Measurements from ENCODE around the gene RAB3IL1. TPM values are rescaled to one million over a fixed set of nuclear protein-coding genes. Genes with fewer than 3 reads are reported as not detected.

RAB3IL1 gene
- total RNA-seq, 4 donors from 2014 or later: 14.0 to 31.5 (median 14.2) TPM

GRCh38 chr11:61896665-61897386 is 20.5 kb downstream of the RAB3IL1 start:
- TF ChIP-seq POLR2A (IDR thresholded peaks at IDR 0.05; ENCODE audit: low read depth) (no peak), POLR2AphosphoS5 (IDR thresholded peaks at IDR 0.05) (no peak), EP300 (IDR thresholded peaks at IDR 0.05) (no peak)
- TF ChIP-seq, protein P1, sequence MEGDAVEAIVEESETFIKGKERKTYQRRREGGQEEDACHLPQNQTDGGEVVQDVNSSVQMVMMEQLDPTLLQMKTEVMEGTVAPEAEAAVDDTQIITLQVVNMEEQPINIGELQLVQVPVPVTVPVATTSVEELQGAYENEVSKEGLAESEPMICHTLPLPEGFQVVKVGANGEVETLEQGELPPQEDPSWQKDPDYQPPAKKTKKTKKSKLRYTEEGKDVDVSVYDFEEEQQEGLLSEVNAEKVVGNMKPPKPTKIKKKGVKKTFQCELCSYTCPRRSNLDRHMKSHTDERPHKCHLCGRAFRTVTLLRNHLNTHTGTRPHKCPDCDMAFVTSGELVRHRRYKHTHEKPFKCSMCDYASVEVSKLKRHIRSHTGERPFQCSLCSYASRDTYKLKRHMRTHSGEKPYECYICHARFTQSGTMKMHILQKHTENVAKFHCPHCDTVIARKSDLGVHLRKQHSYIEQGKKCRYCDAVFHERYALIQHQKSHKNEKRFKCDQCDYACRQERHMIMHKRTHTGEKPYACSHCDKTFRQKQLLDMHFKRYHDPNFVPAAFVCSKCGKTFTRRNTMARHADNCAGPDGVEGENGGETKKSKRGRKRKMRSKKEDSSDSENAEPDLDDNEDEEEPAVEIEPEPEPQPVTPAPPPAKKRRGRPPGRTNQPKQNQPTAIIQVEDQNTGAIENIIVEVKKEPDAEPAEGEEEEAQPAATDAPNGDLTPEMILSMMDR (IDR thresholded peaks at IDR 0.05): no peak
- H3K9me3 ChIP-seq: no peaks in the 10 kb centered on the region
- H3K27me3 ChIP-seq: no peaks in the 10 kb centered on the region
- H3K36me3 ChIP-seq: peaks cover 0 to 50% (median 8%) of the 10 kb centered on the region in 4 donors
- intact Hi-C loops (cut with DNase I): loop anchor here (5.0 kb wide), 1 partner anchor 210 kb away; no protein-coding TSS in a partner anchor
- peaks cover 9 to 31% (median 24%) of the 10 kb centered on the region in 4 donors for H3K4me1 ChIP-seq
- H3K27ac ChIP-seq (replicated peaks in 1 of 4): peak overlapping the region in 2 of 4 donors; percentile 45 to 67
- 85% methylated on average over 14 of the region's 15 CpGs for WGBS
- no peak overlapping the region for H3K4me3 ChIP-seq
- DNase-seq (ENCODE audit: extremely low spot score): no peak

DNA sequence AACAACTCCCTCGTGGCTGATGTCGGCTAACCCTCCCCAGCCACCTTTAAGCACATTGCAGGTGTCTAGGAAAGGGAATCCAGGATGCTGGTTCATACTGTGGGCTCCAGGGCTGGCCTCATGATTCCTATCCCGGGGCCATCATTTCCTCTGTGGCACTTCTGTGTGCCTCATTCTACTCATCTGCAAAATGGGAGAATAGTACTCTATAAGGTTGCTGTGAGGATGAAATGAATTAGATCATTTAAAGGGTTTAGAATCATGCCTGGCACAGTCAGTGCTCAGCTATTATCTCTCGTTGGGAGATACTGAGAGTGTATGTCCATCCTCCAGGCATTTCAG is 21.7 kb downstream of the RAB3IL1 start:
- H3K27me3 ChIP-seq: no peaks in the 10 kb centered on the region
- H3K9me3 ChIP-seq: no peaks in the 10 kb centered on the region
- no peak overlapping the region for H3K4me3 ChIP-seq
- TF ChIP-seq EP300 (IDR thresholded peaks at IDR 0.05) (no peak), POLR2A (IDR thresholded peaks at IDR 0.05; ENCODE audit: low read depth) (no peak), POLR2AphosphoS5 (IDR thresholded peaks at IDR 0.05) (no peak)
- TF ChIP-seq, protein P1 (IDR thresholded peaks at IDR 0.05): no peak
- WGBS: 72% methylated on average over 4 of the region's 4 CpGs
- DNase-seq (ENCODE audit: extremely low spot score): no peak
- peaks cover 11 to 36% (median 31%) of the 10 kb centered on the region in 4 donors for H3K4me1 ChIP-seq
- no peak overlapping the region for H3K27ac ChIP-seq (replicated peaks in 1 of 4)
- intact Hi-C loops (cut with DNase I): loop anchor here (5.0 kb wide), 1 partner anchor 212 kb away; no protein-coding TSS in a partner anchor
- peaks cover 0 to 39% (median 5%) of the 10 kb centered on the region in 4 donors for H3K36me3 ChIP-seq

DNA sequence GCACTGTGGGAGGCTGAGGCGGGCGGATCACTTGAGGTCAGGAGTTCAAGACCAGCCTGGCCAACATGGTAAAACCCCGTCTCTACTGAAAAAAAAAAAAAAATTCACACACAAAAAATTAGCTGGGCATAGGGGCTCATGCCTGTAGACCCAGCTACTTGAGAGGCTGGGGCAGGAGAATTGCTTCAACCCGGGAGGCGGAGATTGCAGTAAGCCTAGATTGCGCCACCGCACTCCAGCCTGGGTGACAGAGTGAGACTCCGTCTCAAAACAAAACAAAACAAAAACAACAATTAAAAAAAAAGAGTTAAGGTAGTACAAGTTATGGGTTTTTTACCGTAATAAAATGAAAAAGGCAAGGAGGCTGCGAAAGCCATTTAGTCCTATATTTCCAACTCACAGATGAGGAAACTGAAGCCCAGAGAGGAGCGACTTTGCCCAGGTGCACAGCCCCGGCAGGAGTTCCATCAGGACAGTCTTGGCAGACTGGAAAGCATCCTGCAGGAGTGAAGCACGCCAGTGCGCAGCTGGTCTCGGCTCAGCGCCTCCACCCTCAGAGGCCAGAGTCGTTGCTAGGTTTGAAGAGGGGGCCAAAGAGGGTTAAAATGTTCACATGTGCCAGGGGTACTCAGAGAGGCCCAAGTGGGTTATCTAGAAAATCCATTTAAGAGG is 22.2 kb downstream of the RAB3IL1 start:
- no peak for DNase-seq (ENCODE audit: extremely low spot score)
- Histone ChIP-seq H3K4me1 (peaks cover 15 to 41% (median 36%) of the 10 kb centered on the region in 4 donors), H3K9me3 (no peaks in the 10 kb centered on the region), H3K36me3 (peaks cover 0 to 35% (median 2%) of the 10 kb centered on the region in 4 donors), H3K27me3 (no peaks in the 10 kb centered on the region), H3K27ac (replicated peaks in 1 of 4) (peak overlapping the region in 2 of 4 donors; percentile 33 to 50), H3K4me3 (no peak overlapping the region)
- intact Hi-C loops (cut with DNase I): loop anchor here (5.0 kb wide), 1 partner anchor 212 kb away; no protein-coding TSS in a partner anchor
- TF ChIP-seq EP300 (IDR thresholded peaks at IDR 0.05) (no peak), POLR2AphosphoS5 (IDR thresholded peaks at IDR 0.05) (no peak), POLR2A (IDR thresholded peaks at IDR 0.05; ENCODE audit: low read depth) (no peak)
- TF ChIP-seq, protein P1 (IDR thresholded peaks at IDR 0.05): no peak
- WGBS: 82% methylated on average over 17 of the region's 17 CpGs

GRCh38 chr11:61893981-61894380 is 23.4 kb downstream of the RAB3IL1 start:
- TF ChIP-seq, protein P1 (IDR thresholded peaks at IDR 0.05): no peak
- TF ChIP-seq POLR2AphosphoS5 (IDR thresholded peaks at IDR 0.05) (no peak), EP300 (IDR thresholded peaks at IDR 0.05) (no peak), POLR2A (IDR thresholded peaks at IDR 0.05; ENCODE audit: low read depth) (no peak)
- H3K27me3 ChIP-seq: no peaks in the 10 kb centered on the region
- H3K9me3 ChIP-seq: no peaks in the 10 kb centered on the region
- DNase-seq (ENCODE audit: extremely low spot score): no peak
- peaks cover 0 to 29% (median 0%) of the 10 kb centered on the region in 4 donors for H3K36me3 ChIP-seq
- no peak overlapping the region for H3K4me3 ChIP-seq
- intact Hi-C loops (cut with DNase I): loop anchor here (5.0 kb wide), 1 partner anchor 73 kb away; the partner anchor contains the start of gene FTH1
- 50% methylated on average over 5 of the region's 5 CpGs for WGBS
- peak overlapping the region; percentile 33 to 95 (median 72) for H3K27ac ChIP-seq (replicated peaks in 1 of 4)
- peaks cover 22 to 43% (median 37%) of the 10 kb centered on the region in 4 donors for H3K4me1 ChIP-seq
